Activated T-helper 1 cell treated with anti-CD3 and anti-CD28 coated beads, Interleukin-12 subunit alpha, Interleukin-12 subunit beta, Interleukin-2, Interleukin-4 antibody, amounts not matched to agents 30 ng/mL and 10 ng/mL and 1 ng/mL, durations not matched to agents 14 hours and 24 hours and 36 hours (primary cell): ENCODE data around the gene SYNGR3. TPM values are rescaled to one million over a fixed set of nuclear protein-coding genes. Genes with fewer than 3 reads are reported as not detected.
A peak's percentile ranks its signal among the peaks of the same experiment; 100 is the strongest.
"Not testable (repeated sequence)": the region's sequence is repeated elsewhere in the genome, so short reads cannot be mapped to it uniquely, and the experiment has no call there.

Experiments
- DNase-seq: peaks from one replicate; pipeline ENCODE4 v3.0.0; 2021; ENCODE audit warnings: low spot score
- H3K27ac Mint-ChIP-seq: one replicate; pipeline ENCODE4 v1.8.0; 2021; ENCODE audit warnings: mild to moderate bottlenecking, mixed read lengths
- H3K27me3 Mint-ChIP-seq: one replicate; pipeline ENCODE4 v1.8.0; 2022; ENCODE audit warnings: mild to moderate bottlenecking, moderate library complexity, mixed read lengths; ENCODE audit not compliant: insufficient read depth
- H3K36me3 Mint-ChIP-seq: one replicate; pipeline ENCODE4 v1.8.0; 2021; ENCODE audit warnings: low read depth, mixed read lengths
- H3K4me1 Mint-ChIP-seq: one replicate; pipeline ENCODE4 v1.8.0; 2021; ENCODE audit warnings: low read depth, mixed read lengths
- H3K4me3 Mint-ChIP-seq: one replicate; pipeline ENCODE4 v1.8.0; 2021; ENCODE audit warnings: mild to moderate bottlenecking, moderate library complexity, mixed read lengths
- H3K9me3 Mint-ChIP-seq: one replicate; pipeline ENCODE4 v1.8.0; 2021; ENCODE audit warnings: mixed read lengths
- intact Hi-C: fragments of 100-400 bp; cut with micrococcal nuclease; formaldehyde crosslinking; loops from one replicate; pipeline ENCODE4 v1.15.1; 2024
- total RNA-seq: library from RNA; stranded (reverse); gene quantifications from 2 replicates; pipeline ENCODE4 v1.2.3, GENCODE V29; 2022

The SYNGR3 gene
- total RNA-seq, 1 donor from 2014 or later = 26.3 TPM

GRCh38 chr16:1949507-1949906, 40.3 kb upstream of the SYNGR3 start:
- intact Hi-C loops = loop anchor here (10.0 kb wide), 1 partner anchor 1155 kb away; no protein-coding TSS in a partner anchor
- H3K4me3 Mint-ChIP-seq = no peak overlapping the region
- no peaks in the 10 kb centered on the region for H3K36me3 Mint-ChIP-seq
- H3K4me1 Mint-ChIP-seq = peaks cover 8% of the 10 kb centered on the region
- peaks cover 2% of the 10 kb centered on the region for H3K27me3 Mint-ChIP-seq
- H3K27ac Mint-ChIP-seq = no peak overlapping the region
- no peaks in the 10 kb centered on the region for H3K9me3 Mint-ChIP-seq
- DNase-seq = no peak

- peaks cover 6% of the 10 kb centered on the region for H3K4me1 Mint-ChIP-seq
- H3K36me3 Mint-ChIP-seq = no peaks in the 10 kb centered on the region
- intact Hi-C loops = no loop called here
- H3K4me3 Mint-ChIP-seq = no peak overlapping the region
- DNase-seq = no peak
- peaks cover 2% of the 10 kb centered on the region for H3K27me3 Mint-ChIP-seq
- no peaks in the 10 kb centered on the region for H3K9me3 Mint-ChIP-seq
- H3K27ac Mint-ChIP-seq = no peak overlapping the region
Observed at GRCh38 chr16:1950047-1950446, 39.7 kb upstream of the SYNGR3 start.

DNA sequence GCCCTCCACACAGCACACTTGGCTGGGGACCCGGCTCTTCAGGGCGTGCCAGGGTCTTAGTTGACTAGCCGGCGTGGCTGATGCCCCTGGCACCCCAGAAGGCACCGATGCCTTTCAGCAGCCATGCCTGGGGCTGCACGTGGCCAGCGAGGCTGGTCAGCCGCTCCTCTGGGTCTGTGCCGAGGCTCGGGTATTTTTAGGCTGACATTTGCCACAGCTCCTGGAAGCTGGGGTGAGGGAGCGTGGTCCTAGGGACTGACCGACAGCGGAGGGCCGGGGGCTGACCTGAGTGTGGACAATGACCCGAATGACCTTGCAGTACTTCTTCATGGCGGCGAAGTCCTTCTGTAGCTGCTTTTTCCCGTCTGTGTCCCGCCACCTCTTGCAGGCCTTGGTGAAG, 39.2 kb upstream of the SYNGR3 start:
- Mint-ChIP-seq H3K27ac (no peak overlapping the region), H3K4me3 (no peak overlapping the region)

GRCh38 chr16:1953734-1954133, 36.0 kb upstream of the SYNGR3 start:
- Mint-ChIP-seq H3K27me3 (peaks cover 2% of the 10 kb centered on the region), H3K27ac (no peak overlapping the region), H3K36me3 (no peaks in the 10 kb centered on the region)

More for the DNA sequence above, 39.2 kb upstream of the SYNGR3 start:
- H3K36me3 Mint-ChIP-seq = no peaks in the 10 kb centered on the region
- peaks cover 6% of the 10 kb centered on the region for H3K4me1 Mint-ChIP-seq
- peaks cover 2% of the 10 kb centered on the region for H3K27me3 Mint-ChIP-seq
- intact Hi-C loops = no loop called here
- no peaks in the 10 kb centered on the region for H3K9me3 Mint-ChIP-seq
- DNase-seq = no peak

DNA sequence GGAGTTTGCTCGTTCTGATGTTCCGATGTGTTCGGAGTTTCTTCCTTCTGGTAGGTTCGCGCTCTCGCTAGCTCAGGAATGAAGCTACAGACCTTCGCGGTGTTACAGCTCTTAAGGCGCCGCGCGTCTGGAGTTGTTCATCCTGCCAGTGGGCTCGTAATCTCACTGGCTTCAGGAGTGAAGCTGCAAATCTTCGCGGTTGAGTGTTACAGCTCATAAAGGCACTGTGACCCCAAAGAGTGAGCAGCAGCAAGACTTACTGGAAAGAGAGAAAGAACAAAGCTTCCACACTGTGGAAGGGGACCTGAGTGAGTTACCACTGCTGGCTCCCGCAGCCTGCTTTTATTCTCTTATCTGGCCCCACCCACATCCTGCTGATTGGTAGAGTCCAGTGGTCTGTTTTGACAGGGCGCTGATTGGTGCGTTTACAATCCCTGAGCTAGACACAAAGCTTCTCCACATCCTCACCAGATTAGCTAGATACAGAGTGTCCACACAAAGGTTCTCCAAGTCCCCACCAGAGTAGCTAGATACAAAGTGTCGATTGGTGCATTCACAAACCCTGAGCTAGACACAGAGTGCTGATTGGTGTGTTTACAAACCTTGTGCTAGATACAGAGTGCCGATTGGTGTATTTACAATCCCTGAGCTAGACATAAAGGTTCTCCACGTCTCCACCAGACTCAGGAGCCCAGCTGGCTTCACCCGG, 32.2 kb upstream of the SYNGR3 start:
- H3K36me3 Mint-ChIP-seq = peaks cover 21% of the 10 kb centered on the region
- H3K27ac Mint-ChIP-seq, DNase-seq, H3K27me3 Mint-ChIP-seq, intact Hi-C loops, H3K9me3 Mint-ChIP-seq: not testable (repeated sequence)
- peaks cover 26% of the 10 kb centered on the region for H3K4me1 Mint-ChIP-seq
- peak overlapping the region; percentile 15 for H3K4me3 Mint-ChIP-seq

More at GRCh38 chr16:1953734-1954133, 36.0 kb upstream of the SYNGR3 start:
- DNase-seq = no peak
- intact Hi-C loops = no loop called here
- H3K9me3 Mint-ChIP-seq = no peaks in the 10 kb centered on the region
- no peak overlapping the region for H3K4me3 Mint-ChIP-seq
- peaks cover 6% of the 10 kb centered on the region for H3K4me1 Mint-ChIP-seq

- H3K9me3 Mint-ChIP-seq, H3K27me3 Mint-ChIP-seq, intact Hi-C loops, DNase-seq, H3K27ac Mint-ChIP-seq, H3K4me3 Mint-ChIP-seq: not testable (repeated sequence)
- Mint-ChIP-seq H3K36me3 (peaks cover 26% of the 10 kb centered on the region), H3K4me1 (peaks cover 27% of the 10 kb centered on the region)
Observed at GRCh38 chr16:1958143-1958491, 31.7 kb upstream of the SYNGR3 start.

DNA sequence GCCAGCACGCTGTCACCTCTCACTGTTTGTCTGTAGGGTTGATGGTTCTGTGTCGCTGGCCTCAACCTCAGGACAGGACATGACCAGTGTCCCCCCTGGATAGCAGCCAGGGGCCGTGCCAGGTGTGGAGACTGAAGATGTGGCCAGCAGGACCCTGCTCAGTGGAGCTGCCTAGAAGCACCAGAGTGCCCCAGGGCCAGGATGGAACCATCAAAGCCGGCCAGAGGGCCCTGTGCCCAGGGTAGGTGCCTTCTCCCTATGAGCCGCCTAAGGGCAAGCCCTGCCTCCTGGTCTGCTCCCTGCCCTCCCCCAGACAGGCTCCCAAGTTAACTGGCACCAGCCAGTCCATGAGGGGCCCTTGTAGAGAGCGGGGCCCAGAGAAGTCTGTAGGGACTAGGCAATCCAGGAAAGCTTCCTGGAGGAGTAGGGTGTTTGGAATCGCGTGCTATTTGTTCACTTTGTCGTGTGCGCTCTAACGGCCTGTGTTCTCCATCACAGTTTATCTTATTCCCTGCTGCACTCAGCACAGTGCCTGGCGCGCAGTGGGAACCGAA, 31.0 kb upstream of the SYNGR3 start:
- Mint-ChIP-seq H3K4me3 (peak overlapping the region; percentile 97), H3K4me1 (peaks cover 32% of the 10 kb centered on the region), H3K36me3 (peaks cover 31% of the 10 kb centered on the region), H3K27ac (no peak overlapping the region), H3K9me3 (no peaks in the 10 kb centered on the region), H3K27me3 (no peaks in the 10 kb centered on the region)
- intact Hi-C loops = loop anchor here (1.0 kb wide), 5 partner anchors 13 to 34 kb away; partner anchors contain the start of genes GFER and MSRB1
- DNase-seq = no peak

GRCh38 chr16:1959269-1960039, 30.3 kb upstream of the SYNGR3 start, which contains the start of gene NDUFB10:
Gene NDUFB10, plus strand, starts transcription at chr16:1959538. Its CDS starts 87 bp downstream, at chr16:1959625.
- intact Hi-C loops = loop anchor here (1.0 kb wide), 5 partner anchors 12 to 33 kb away; partner anchors contain the start of genes GFER and MSRB1
- H3K9me3 Mint-ChIP-seq = no peaks in the 10 kb centered on the region
- peak; percentile 93 for DNase-seq
- peaks cover 34% of the 10 kb centered on the region for H3K4me1 Mint-ChIP-seq
- H3K4me3 Mint-ChIP-seq = peak within 1 kb of the TSS; percentile 97
- H3K36me3 Mint-ChIP-seq = peaks cover 36% of the 10 kb centered on the region
- peak within 1 kb of the TSS; percentile 90 for H3K27ac Mint-ChIP-seq
- no peaks in the 10 kb centered on the region for H3K27me3 Mint-ChIP-seq

DNA sequence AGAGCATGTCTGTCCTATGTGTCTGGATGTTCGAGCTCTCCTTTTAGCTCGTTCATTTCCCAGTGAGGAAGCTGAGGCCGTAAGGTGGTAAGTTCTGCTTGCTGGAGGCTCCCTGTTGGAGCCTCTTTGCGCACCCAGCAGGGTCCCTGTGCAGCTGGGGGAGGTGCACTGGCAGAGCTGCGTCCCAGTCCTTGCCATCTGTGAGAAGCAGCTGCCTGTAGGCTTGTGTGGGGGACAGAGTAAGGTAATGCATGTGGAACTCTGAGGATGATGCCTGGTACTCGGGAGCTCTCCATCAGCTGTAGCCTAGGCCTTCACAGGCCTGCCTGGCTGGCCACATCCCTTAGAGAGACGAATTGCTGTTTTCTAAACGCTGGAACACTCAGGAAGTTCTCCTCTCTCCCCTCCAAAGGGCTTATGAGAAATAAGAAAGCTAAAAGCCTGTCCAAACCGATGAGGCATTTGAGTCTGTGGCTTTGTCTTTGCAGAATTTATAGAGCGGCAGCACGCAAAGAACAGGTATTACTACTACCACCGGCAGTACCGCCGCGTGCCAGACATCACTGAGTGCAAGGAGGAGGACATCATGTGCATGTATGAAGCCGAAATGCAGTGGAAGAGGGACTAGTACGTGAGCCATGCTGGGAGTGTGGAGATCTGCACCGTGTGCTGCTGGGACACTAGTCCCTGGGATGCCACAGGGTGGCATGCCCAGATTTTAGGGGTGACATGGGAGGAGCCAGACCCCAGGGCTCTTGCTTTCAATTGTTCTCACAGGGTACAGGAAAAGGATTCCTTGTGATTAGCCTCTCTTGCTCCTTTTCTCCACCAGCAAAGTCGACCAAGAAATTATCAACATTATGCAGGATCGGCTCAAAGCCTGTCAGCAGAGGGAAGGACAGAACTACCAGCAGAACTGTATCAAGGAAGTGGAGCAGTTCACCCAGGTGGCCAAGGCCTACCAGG, 28.8 kb upstream of the SYNGR3 start:
- Mint-ChIP-seq H3K27me3 (no peaks in the 10 kb centered on the region), H3K9me3 (no peaks in the 10 kb centered on the region), H3K4me1 (peaks cover 34% of the 10 kb centered on the region), H3K27ac (peak overlapping the region; percentile 90), H3K36me3 (peaks cover 44% of the 10 kb centered on the region), H3K4me3 (peak overlapping the region; percentile 97)
- no peak for DNase-seq
- intact Hi-C loops = no loop called here

- intact Hi-C loops = no loop called here
- H3K4me3 Mint-ChIP-seq = peak overlapping the region; percentile 100
Observed at GRCh38 chr16:1961651-1962067, 28.1 kb upstream of the SYNGR3 start.

GRCh38 chr16:1962161-1963153, 27.3 kb upstream of the SYNGR3 start:
- intact Hi-C loops, DNase-seq, H3K27me3 Mint-ChIP-seq, H3K9me3 Mint-ChIP-seq: not testable (repeated sequence)
- Mint-ChIP-seq H3K4me1 (peaks cover 34% of the 10 kb centered on the region), H3K36me3 (peaks cover 44% of the 10 kb centered on the region), H3K27ac (peak overlapping the region; percentile 97), H3K4me3 (peak overlapping the region; percentile 100)

More at GRCh38 chr16:1961651-1962067, 28.1 kb upstream of the SYNGR3 start:
- peaks cover 44% of the 10 kb centered on the region for H3K36me3 Mint-ChIP-seq
- H3K27ac Mint-ChIP-seq = peak overlapping the region; percentile 58
- H3K27me3 Mint-ChIP-seq = no peaks in the 10 kb centered on the region
- H3K9me3 Mint-ChIP-seq = no peaks in the 10 kb centered on the region
- peaks cover 34% of the 10 kb centered on the region for H3K4me1 Mint-ChIP-seq
- no peak for DNase-seq
